Nucleus accumbens (tissue), 56 donors: Measurements from ENCODE around the gene ZSWIM7.

Experiments
- DNase-seq, 56 donors: peaks; one replicate each; lab custom pipeline; 2025; lab: John Stamatoyannopoulos, UW

ZSWIM7 gene

GRCh38 chr17:15999141-15999973 lies at the start of gene ZSWIM7, which contains the start of gene TTC19:
Gene ZSWIM7 (minus strand): TSS chr17:15999704. CDS start chr17:15999594, 110 bp downstream.
Gene TTC19 (plus strand): TSS chr17:15999824. CDS start chr17:15999849, 25 bp downstream.
- peak; percentile 36 to 98 (median 94) for DNase-seq

- no peak for DNase-seq
Measured at GRCh38 chr17:16048811-16049449, 49.4 kb upstream of the ZSWIM7 start.

- no peak for DNase-seq
Measured at GRCh38 chr17:16046966-16047365, 47.5 kb upstream of the ZSWIM7 start.

GRCh38 chr17:16044487-16044886 lies 45.0 kb upstream of the ZSWIM7 start:
- no peak for DNase-seq

- DNase-seq, result peak in 23 of 56 donors; percentile 3 to 53 (median 16)
Measured at GRCh38 chr17:16040710-16041251, 41.3 kb upstream of the ZSWIM7 start.

- no peak for DNase-seq
Measured at GRCh38 chr17:16037636-16038035, 38.1 kb upstream of the ZSWIM7 start.

- DNase-seq, result no peak
Measured at GRCh38 chr17:16036261-16036660, 36.8 kb upstream of the ZSWIM7 start.

GRCh38 chr17:16033729-16034349 lies 34.3 kb upstream of the ZSWIM7 start:
- no peak for DNase-seq

GRCh38 chr17:16027708-16028584 lies 28.4 kb upstream of the ZSWIM7 start:
- peak in 7 of 56 donors; percentile 2 to 57 (median 28) for DNase-seq

- DNase-seq, result no peak
Measured at GRCh38 chr17:16026895-16027294, 27.4 kb upstream of the ZSWIM7 start.

- no peak for DNase-seq
Measured at GRCh38 chr17:16025202-16025601, 25.7 kb upstream of the ZSWIM7 start.

GRCh38 chr17:16023881-16024280 lies 24.4 kb upstream of the ZSWIM7 start:
- no peak for DNase-seq

GRCh38 chr17:16019347-16019746 lies 19.8 kb upstream of the ZSWIM7 start:
- DNase-seq, result no peak

GRCh38 chr17:16013943-16014407 lies 14.5 kb upstream of the ZSWIM7 start:
- DNase-seq, result no peak

GRCh38 chr17:16007439-16007838 lies 7.9 kb upstream of the ZSWIM7 start:
- no peak for DNase-seq

- no peak for DNase-seq
Measured at GRCh38 chr17:16005636-16006035, 6.1 kb upstream of the ZSWIM7 start.

- DNase-seq, result no peak
Measured at GRCh38 chr17:16003841-16004240, 4.3 kb upstream of the ZSWIM7 start.

GRCh38 chr17:16002708-16003260 lies 3.3 kb upstream of the ZSWIM7 start:
- DNase-seq, result no peak

- no peak for DNase-seq
Measured at GRCh38 chr17:16001226-16001897, 1.9 kb upstream of the ZSWIM7 start.
